RKO (cell line): Measurements from ENCODE around the gene CAVIN1.
"Not testable (repeated sequence)": the region's sequence is repeated elsewhere in the genome, so short reads cannot be mapped to it uniquely, and the experiment has no call there.

Experiments used
- DNase-seq: peaks from one replicate; pipeline ENCODE4 v3.0.0-alpha.2; 2016; ENCODE audit warnings: low spot score

The CAVIN1 gene

GRCh38 chr17:42405963-42406495 is 17.0 kb downstream of the CAVIN1 start:
- peak; percentile 39 for DNase-seq

GRCh38 chr17:42405076-42405475 is 18.0 kb downstream of the CAVIN1 start:
- no peak for DNase-seq

- DNase-seq, result no peak
Observed at GRCh38 chr17:42404326-42405055, 18.6 kb downstream of the CAVIN1 start.

- DNase-seq, result no peak
Observed at GRCh38 chr17:42403150-42403549, 19.9 kb downstream of the CAVIN1 start.

- no peak for DNase-seq
Observed at GRCh38 chr17:42402117-42402516, 20.9 kb downstream of the CAVIN1 start.

GRCh38 chr17:42400844-42401375 is 22.1 kb downstream of the CAVIN1 start:
- DNase-seq, result not testable (repeated sequence)

GRCh38 chr17:42399948-42400843 is 22.9 kb downstream of the CAVIN1 start:
- DNase-seq, result no peak

- no peak for DNase-seq
Observed at GRCh38 chr17:42399121-42399520, 23.9 kb downstream of the CAVIN1 start.

GRCh38 chr17:42395601-42396000 is 27.5 kb downstream of the CAVIN1 start:
- DNase-seq, result not testable (repeated sequence)

- no peak for DNase-seq
Observed at GRCh38 chr17:42394838-42395237, 28.2 kb downstream of the CAVIN1 start.

- no peak for DNase-seq
Observed at GRCh38 chr17:42392692-42393415, 30.2 kb downstream of the CAVIN1 start.

- not testable (repeated sequence) for DNase-seq
Observed at GRCh38 chr17:42391439-42391838, 31.6 kb downstream of the CAVIN1 start.

GRCh38 chr17:42389899-42390298 is 33.2 kb downstream of the CAVIN1 start:
- DNase-seq, result no peak

GRCh38 chr17:42389135-42389417 is 34.0 kb downstream of the CAVIN1 start:
- no peak for DNase-seq

GRCh38 chr17:42388381-42389134 is 34.5 kb downstream of the CAVIN1 start, which contains the start of gene STAT3:
Gene STAT3 (minus strand): TSS chr17:42388442. CDS start chr17:42348516, 39,926 bp downstream.
- peak; percentile 99 for DNase-seq

- peak; percentile 49 for DNase-seq
Observed at GRCh38 chr17:42387661-42388380, 35.2 kb downstream of the CAVIN1 start.

- peak; percentile 44 for DNase-seq
Observed at GRCh38 chr17:42386777-42387657, 36.0 kb downstream of the CAVIN1 start.

- no peak for DNase-seq
Observed at GRCh38 chr17:42381898-42382297, 41.2 kb downstream of the CAVIN1 start.

- DNase-seq, result no peak
Observed at GRCh38 chr17:42380935-42381334, 42.1 kb downstream of the CAVIN1 start.
